HUDEP-2 (cell line): ENCODE data around the gene VIPR1.
"Not testable (repeated sequence)": the region's sequence is repeated elsewhere in the genome, so short reads cannot be mapped to it uniquely, and the experiment has no call there.

Source experiments
- DNase-seq, 76 experiments: peaks; one replicate each; lab custom pipeline; 2025; ENCODE audit not compliant: unreplicated experiment in 76 of 76; lab: John Stamatoyannopoulos, UW

VIPR1 gene

GRCh38 chr3:42530073-42530472 is 27.6 kb downstream of the VIPR1 start:
- no peak for DNase-seq

GRCh38 chr3:42531470-42531869 is 29.0 kb downstream of the VIPR1 start:
- no peak for DNase-seq

GRCh38 chr3:42532229-42532628 is 29.8 kb downstream of the VIPR1 start:
- no peak for DNase-seq

- no peak for DNase-seq
Observed at GRCh38 chr3:42533161-42533897, 30.9 kb downstream of the VIPR1 start.

- DNase-seq, result peak in 20 of 76 experiments; percentile 1 to 51 (median 12)
Observed at GRCh38 chr3:42535981-42536784, 33.7 kb downstream of the VIPR1 start.

GRCh38 chr3:42537350-42537749 is 34.9 kb downstream of the VIPR1 start:
- no peak for DNase-seq

GRCh38 chr3:42539871-42540714 is 37.6 kb downstream of the VIPR1 start:
- DNase-seq, result peak in 40 of 76 experiments; percentile 4 to 56 (median 29)

GRCh38 chr3:42541079-42541478 is 38.6 kb downstream of the VIPR1 start:
- DNase-seq, result no peak

GRCh38 chr3:42544492-42545283 is 42.2 kb downstream of the VIPR1 start:
- DNase-seq, result no peak

GRCh38 chr3:42545284-42545900 is 42.9 kb downstream of the VIPR1 start:
- DNase-seq, result no peak

- no peak for DNase-seq
Observed at GRCh38 chr3:42546691-42547213, 44.3 kb downstream of the VIPR1 start.

GRCh38 chr3:42547401-42547945 is 45.0 kb downstream of the VIPR1 start:
- peak in 52 of 76 experiments; percentile 2 to 67 (median 38) for DNase-seq

- no peak for DNase-seq
Observed at GRCh38 chr3:42549131-42549530, 46.7 kb downstream of the VIPR1 start.

- no peak for DNase-seq
Observed at GRCh38 chr3:42550250-42550649, 47.8 kb downstream of the VIPR1 start.

- no peak for DNase-seq
Observed at GRCh38 chr3:42552830-42553229, 50.4 kb downstream of the VIPR1 start.

GRCh38 chr3:42556089-42556632 is 53.7 kb downstream of the VIPR1 start:
- no peak for DNase-seq

- not testable (repeated sequence) for DNase-seq
Observed at GRCh38 chr3:42556817-42557216, 54.4 kb downstream of the VIPR1 start.

- DNase-seq, result peak in 2 of 76 experiments; percentile 3 to 13
Observed at GRCh38 chr3:42557854-42558253, 55.4 kb downstream of the VIPR1 start.
